IMR-90 (cell line): ENCODE data around the gene IYD. TPM values are rescaled to one million over a fixed set of nuclear protein-coding genes. Genes with fewer than 3 reads are reported as not detected.

ENCODE experiments used
- ATAC-seq: fragments of 200-7000 bp; cut with Tn5 transposase; 2 replicates; pipeline ENCODE4 v1.9.1; 2020; ENCODE audit warnings: low read depth, mild to moderate bottlenecking, moderate library complexity
- BruUV-seq: library from RNA; stranded (reverse); fragments of 400-500 nt; replicated peaks from 2 replicates; lab custom pipeline; 2021; lab: Mats Ljungman, UMichigan
- CTCF ChIA-PET: fragments of 300-600 bp; formaldehyde crosslinking; extraction: SDS; loops from one replicate; lab custom pipeline; 2021; ENCODE audit warnings: antibody characterized with exemption; lab: Yijun Ruan, JAX
- POLR2A ChIA-PET: fragments of 300-600 bp; sonication (Branson Sonifier 250); formaldehyde crosslinking; loops from one replicate; lab custom pipeline; 2022; ENCODE audit warnings: antibody characterized with exemption; ENCODE audit not compliant: unreplicated experiment; lab: Charles Lee
- DNase-seq: peaks from one replicate; pipeline ENCODE4 v3.0.0; 2013
- H2AFZ ChIP-seq: replicated peaks from 2 replicates; pipeline ENCODE3; 2013; ENCODE audit warnings: low read length, mild to moderate bottlenecking; ENCODE audit not compliant: poor library complexity
- H2AK5ac ChIP-seq: 2 replicates; pipeline ENCODE4 v1.6.1; 2013; ENCODE audit warnings: low read depth, low read length, inconsistent platforms
- H2AK9ac ChIP-seq: replicated peaks from 2 replicates; pipeline ENCODE3; 2013; ENCODE audit warnings: mild to moderate bottlenecking, low read depth, low read length, moderate library complexity; ENCODE audit not compliant: poor library complexity
- H2BK120ac ChIP-seq: 2 replicates; pipeline ENCODE4 v1.6.1; 2013; ENCODE audit warnings: low read depth, low read length, inconsistent platforms
- H2BK15ac ChIP-seq: 3 replicates; pipeline ENCODE4 v1.6.1; 2013; ENCODE audit warnings: low read depth, low read length, inconsistent platforms
- H2BK20ac ChIP-seq: 2 replicates; pipeline ENCODE4 v1.6.1; 2013; ENCODE audit warnings: low read depth, mild to moderate bottlenecking, inconsistent platforms, low read length, moderate library complexity
- H2BK5ac ChIP-seq: 2 replicates; pipeline ENCODE4 v1.6.1; 2013; ENCODE audit warnings: mild to moderate bottlenecking, low read depth, low read length, inconsistent platforms; ENCODE audit not compliant: poor library complexity, severe bottlenecking
- H3K14ac ChIP-seq: replicated peaks from 2 replicates; pipeline ENCODE4 v1.6.1; 2013; ENCODE audit warnings: low read depth, low read length, inconsistent platforms
- H3K18ac ChIP-seq: 2 replicates; pipeline ENCODE4 v1.6.1; 2013; ENCODE audit warnings: low read depth, low read length, control low read depth
- H3K23ac ChIP-seq: 2 replicates; pipeline ENCODE4 v1.6.1; 2013; ENCODE audit warnings: low read depth, low read length, inconsistent platforms
- H3K27ac ChIP-seq: 2 replicates; pipeline ENCODE4 v1.5.1; 2013; ENCODE audit warnings: mild to moderate bottlenecking, control low read depth, low read length; ENCODE audit not compliant: insufficient read depth
- H3K27me3 ChIP-seq: 2 replicates; pipeline ENCODE4 v1.6.1; 2013; ENCODE audit warnings: low read length; ENCODE audit not compliant: control insufficient read depth, insufficient read depth
- H3K36me3 ChIP-seq: 2 replicates; pipeline ENCODE4 v1.6.1; 2013; ENCODE audit warnings: low read length, mixed read lengths; ENCODE audit not compliant: control insufficient read depth, insufficient read depth
- H3K4ac ChIP-seq: 2 replicates; pipeline ENCODE4 v1.6.1; 2013; ENCODE audit warnings: low read depth, low read length, inconsistent platforms
- H3K4me1 ChIP-seq: 2 replicates; pipeline ENCODE4 v1.6.1; 2013; ENCODE audit warnings: low read length, mixed read lengths; ENCODE audit not compliant: control insufficient read depth, insufficient read depth
- H3K4me2 ChIP-seq: 2 replicates; pipeline ENCODE4 v1.6.1; 2013; ENCODE audit warnings: low read depth, mild to moderate bottlenecking, control low read depth, low read length, moderate library complexity
- H3K4me3 ChIP-seq: 2 replicates; pipeline ENCODE4 v1.5.1; 2013; ENCODE audit warnings: low read depth, mild to moderate bottlenecking, control low read depth, low read length, moderate library complexity; ENCODE audit not compliant: insufficient read depth
- H3K56ac ChIP-seq: 2 replicates; pipeline ENCODE4 v1.6.1; 2013; ENCODE audit warnings: low read length, inconsistent platforms; ENCODE audit not compliant: insufficient read depth; ENCODE audit errors: extremely low read depth
- H3K79me1 ChIP-seq, 2 experiments: 2 replicates each; pipeline ENCODE4 v1.6.1; 2013; ENCODE audit warnings: low read length in 2 of 2, inconsistent platforms in 1 of 2, low read depth in 1 of 2
- H3K9ac ChIP-seq: 2 replicates; pipeline ENCODE4 v1.6.1; 2013; ENCODE audit warnings: low read depth, low read length, control low read depth
- H3K9me1 ChIP-seq: 2 replicates; pipeline ENCODE4 v1.6.1; 2013; ENCODE audit warnings: low read length, inconsistent platforms; ENCODE audit not compliant: insufficient read depth
- H3K9me3 ChIP-seq: 2 replicates; pipeline ENCODE4 v1.6.1; 2013; ENCODE audit warnings: low read length; ENCODE audit not compliant: control insufficient read depth, insufficient read depth
- H4K20me1 ChIP-seq: 2 replicates; pipeline ENCODE4 v1.6.1; 2013; ENCODE audit warnings: low read length, inconsistent platforms; ENCODE audit not compliant: insufficient read depth
- H4K5ac ChIP-seq: 2 replicates; pipeline ENCODE4 v1.6.1; 2013; ENCODE audit warnings: mild to moderate bottlenecking, low read depth, low read length, control low read depth
- H4K8ac ChIP-seq, 2 experiments: 2 replicates each; pipeline ENCODE4 v1.6.1; 2013; ENCODE audit warnings: low read depth in 2 of 2, low read length in 2 of 2, control low read depth in 1 of 2, inconsistent platforms in 1 of 2
- H4K91ac ChIP-seq: 2 replicates; pipeline ENCODE4 v1.6.1; 2013; ENCODE audit warnings: low read depth, low read length, inconsistent platforms; ENCODE audit not compliant: insufficient read depth
- BHLHE40 ChIP-seq: fragments of 150-350 bp; IDR thresholded peaks from 2 replicates; pipeline ENCODE4 v1.6.1; 2016; ENCODE audit warnings: mild to moderate bottlenecking, low read depth, low read length
- CEBPB ChIP-seq: IDR thresholded peaks from 2 replicates; pipeline ENCODE4 v1.6.1; 2012; ENCODE audit warnings: low read depth, low read length, improper control_type of control experiment
- CHD1 ChIP-seq: IDR thresholded peaks from 2 replicates; pipeline ENCODE4 v1.6.1; 2012; ENCODE audit warnings: low read depth, low read length, improper control_type of control experiment
- FOS ChIP-seq: fragments of 150-350 bp; IDR thresholded peaks from 2 replicates; pipeline ENCODE4 v1.6.1; 2016; ENCODE audit warnings: low read depth, low read length
- MAFK ChIP-seq: IDR thresholded peaks from 2 replicates; pipeline ENCODE4 v1.6.1; 2012; ENCODE audit warnings: low read depth, low read length, improper control_type of control experiment
- MAZ ChIP-seq: IDR thresholded peaks from 2 replicates; pipeline ENCODE4 v1.6.1; 2012; ENCODE audit warnings: low read depth, mild to moderate bottlenecking, low read length, improper control_type of control experiment, moderate library complexity, borderline replicate concordance
- MXI1 ChIP-seq: IDR thresholded peaks from 2 replicates; pipeline ENCODE4 v1.6.1; 2012; ENCODE audit warnings: low read depth, mild to moderate bottlenecking, low read length, moderate library complexity, borderline replicate concordance
- NFE2L2 ChIP-seq: fragments of 150-350 bp; IDR thresholded peaks from 2 replicates; pipeline ENCODE4 v1.6.1; 2016; ENCODE audit warnings: low read depth, mild to moderate bottlenecking, low read length
- POLR2A ChIP-seq: IDR thresholded peaks from 2 replicates; pipeline ENCODE4 v1.6.1; 2012; ENCODE audit warnings: mild to moderate bottlenecking, low read depth, low read length
- RAD21 ChIP-seq: IDR thresholded peaks from 2 replicates; pipeline ENCODE4 v1.6.1; 2012; ENCODE audit warnings: low read length, improper control_type of control experiment
- RCOR1 ChIP-seq: IDR thresholded peaks from 2 replicates; pipeline ENCODE4 v1.6.1; 2012; ENCODE audit warnings: mild to moderate bottlenecking, low read length, improper control_type of control experiment; ENCODE audit not compliant: insufficient replicate concordance
- RFX5 ChIP-seq: IDR thresholded peaks from 2 replicates; pipeline ENCODE4 v1.8.0; 2012; ENCODE audit warnings: low read depth, mild to moderate bottlenecking, low read length, moderate library complexity
- SMC3 ChIP-seq: fragments of 150-350 bp; IDR thresholded peaks from 2 replicates; pipeline ENCODE4 v1.6.1; 2016; ENCODE audit warnings: low read depth, mild to moderate bottlenecking, antibody characterized with exemption, low read length, moderate library complexity
- WGBS, 2 experiments: methylation state at CpG; one replicate each; pipeline versions ENCODE4 v1.1.5 to v1.1.7; 2013; ENCODE audit warnings: missing lambda C conversion rate in 2 of 2; ENCODE audit not compliant: insufficient read length in 1 of 2; ENCODE audit errors: extremely low coverage in 2 of 2; 5-methylcytosine and 5-hydroxymethylcytosine counted together
- dilution Hi-C: fragments of 300-500 bp; cut with HindIII; formaldehyde crosslinking; loops from one replicate; pipeline ENCODE4 v1.14.3; 2018; ENCODE audit warnings: low sequenced_read_pairs; ENCODE audit not compliant: unreplicated experiment
- in situ Hi-C: fragments of 300-500 bp; cut with MboI; formaldehyde crosslinking; loops from 3 replicates; pipeline ENCODE4 v1.14.3; 2019; ENCODE audit warnings: low sequenced_read_pairs, inconsistent platforms, mixed read lengths
- intact Hi-C: fragments of 100-400 bp; cut with micrococcal nuclease; formaldehyde crosslinking; loops from 2 replicates; pipeline ENCODE4 v1.10.0; 2022
- polyA plus RNA-seq, 3 experiments: library from polyadenylated mRNA; depleted of rRNA; stranded (reverse); fragments of >200 nt; gene quantifications; 2 replicates each; pipeline ENCODE4 v1.2.3, GENCODE V29; 2012; ENCODE audit warnings: low replicate concordance in 1 of 3
- total RNA-seq: library from RNA; depleted of rRNA; stranded (reverse); fragments of >200 nt; gene quantifications from 2 replicates; pipeline ENCODE4 v1.2.3, GENCODE V29; 2012
- TF ChIP-seq, protein P1 (sequence below): conservative IDR thresholded peaks from 2 replicates; pipeline ENCODE4 v1.5.1; 2012; ENCODE audit warnings: mild to moderate bottlenecking, low read depth, low read length, improper control_type of control experiment
- TF ChIP-seq, protein P2 (sequence below): fragments of 150-350 bp; IDR thresholded peaks from 2 replicates; pipeline ENCODE4 v1.6.1; 2017; ENCODE audit warnings: mild to moderate bottlenecking, antibody characterized with exemption, low read length, low read depth
- TF ChIP-seq, protein P3 (sequence below): fragments of 150-350 bp; IDR thresholded peaks from 2 replicates; pipeline ENCODE4 v1.6.1; 2016; ENCODE audit warnings: low read depth, mild to moderate bottlenecking, low read length, moderate library complexity, borderline replicate concordance

IYD gene
- total and polyA plus RNA-seq, 2 of the 4 experiments (the other 2 are of a cell fraction): not detected

DNA sequence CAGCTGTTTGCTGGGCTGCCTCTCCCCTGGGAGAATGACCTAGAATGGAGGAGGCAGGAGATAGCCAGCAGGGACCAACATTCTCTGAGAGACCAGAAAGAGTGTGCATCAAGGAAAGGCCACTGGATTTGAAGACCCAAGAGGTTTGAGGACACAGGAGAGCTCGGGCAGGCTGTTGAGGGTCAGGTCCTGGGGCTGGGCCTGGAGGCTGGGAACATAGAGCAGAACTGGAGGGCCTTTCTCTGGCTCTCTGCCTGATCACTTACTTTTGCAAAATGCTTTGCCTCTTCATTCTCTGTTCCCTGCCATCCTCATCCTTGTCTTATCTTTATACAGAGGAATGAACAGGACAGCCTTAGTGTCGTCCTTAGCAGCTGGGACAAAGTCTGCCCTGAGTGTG, 2.5 kb downstream of the IYD start:
- Histone ChIP-seq H3K9me1 (no peaks in the 10 kb centered on the region), H3K4me2 (no peak overlapping the region), H2BK120ac (no peak overlapping the region), H2AFZ (no peak overlapping the region), H3K23ac (no peak overlapping the region), H3K79me1 (no peaks in the 10 kb centered on the region), H3K9me3 (no peaks in the 10 kb centered on the region), H4K91ac (no peak overlapping the region), H3K27me3 (peaks cover 1% of the 10 kb centered on the region; the same call in 1 of the 2 replicates), H4K8ac (no peak overlapping the region), H4K20me1 (no peaks in the 10 kb centered on the region), H3K4ac (no peak overlapping the region), H3K56ac (no peak overlapping the region), H2BK15ac (no peak overlapping the region), H2AK9ac (no peak overlapping the region), H2BK20ac (no peak overlapping the region), H2AK5ac (no peak overlapping the region), H3K27ac (no peak overlapping the region), H3K4me1 (no peaks in the 10 kb centered on the region), H4K5ac (no peak overlapping the region), H3K14ac (no peak overlapping the region), H3K36me3 (no peaks in the 10 kb centered on the region), H2BK5ac (no peak overlapping the region), H3K4me3 (no peak overlapping the region), H3K9ac (no peak overlapping the region), H3K18ac (no peak overlapping the region)
- dilution Hi-C loops (no loop called here), in situ Hi-C loops (no loop called here), intact Hi-C loops (no loop called here)
- DNase-seq (no peak), ATAC-seq (no peak)
- no peak for TF ChIP-seq CEBPB
- TF ChIP-seq RCOR1: no peak
- TF ChIP-seq SMC3: no peak
- no peak for TF ChIP-seq MAZ
- TF ChIP-seq RAD21: no peak
- no peak for TF ChIP-seq RFX5
- no peak for TF ChIP-seq BHLHE40
- no peak for TF ChIP-seq MAFK
- TF ChIP-seq MXI1: no peak
- TF ChIP-seq CHD1: no peak
- TF ChIP-seq NFE2L2: no peak
- TF ChIP-seq, protein P1, sequence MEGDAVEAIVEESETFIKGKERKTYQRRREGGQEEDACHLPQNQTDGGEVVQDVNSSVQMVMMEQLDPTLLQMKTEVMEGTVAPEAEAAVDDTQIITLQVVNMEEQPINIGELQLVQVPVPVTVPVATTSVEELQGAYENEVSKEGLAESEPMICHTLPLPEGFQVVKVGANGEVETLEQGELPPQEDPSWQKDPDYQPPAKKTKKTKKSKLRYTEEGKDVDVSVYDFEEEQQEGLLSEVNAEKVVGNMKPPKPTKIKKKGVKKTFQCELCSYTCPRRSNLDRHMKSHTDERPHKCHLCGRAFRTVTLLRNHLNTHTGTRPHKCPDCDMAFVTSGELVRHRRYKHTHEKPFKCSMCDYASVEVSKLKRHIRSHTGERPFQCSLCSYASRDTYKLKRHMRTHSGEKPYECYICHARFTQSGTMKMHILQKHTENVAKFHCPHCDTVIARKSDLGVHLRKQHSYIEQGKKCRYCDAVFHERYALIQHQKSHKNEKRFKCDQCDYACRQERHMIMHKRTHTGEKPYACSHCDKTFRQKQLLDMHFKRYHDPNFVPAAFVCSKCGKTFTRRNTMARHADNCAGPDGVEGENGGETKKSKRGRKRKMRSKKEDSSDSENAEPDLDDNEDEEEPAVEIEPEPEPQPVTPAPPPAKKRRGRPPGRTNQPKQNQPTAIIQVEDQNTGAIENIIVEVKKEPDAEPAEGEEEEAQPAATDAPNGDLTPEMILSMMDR: no peak
- TF ChIP-seq, protein P2, sequence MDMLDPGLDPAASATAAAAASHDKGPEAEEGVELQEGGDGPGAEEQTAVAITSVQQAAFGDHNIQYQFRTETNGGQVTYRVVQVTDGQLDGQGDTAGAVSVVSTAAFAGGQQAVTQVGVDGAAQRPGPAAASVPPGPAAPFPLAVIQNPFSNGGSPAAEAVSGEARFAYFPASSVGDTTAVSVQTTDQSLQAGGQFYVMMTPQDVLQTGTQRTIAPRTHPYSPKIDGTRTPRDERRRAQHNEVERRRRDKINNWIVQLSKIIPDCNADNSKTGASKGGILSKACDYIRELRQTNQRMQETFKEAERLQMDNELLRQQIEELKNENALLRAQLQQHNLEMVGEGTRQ: no peak
- no peak for TF ChIP-seq POLR2A
- TF ChIP-seq FOS: no peak
- TF ChIP-seq, protein P3, sequence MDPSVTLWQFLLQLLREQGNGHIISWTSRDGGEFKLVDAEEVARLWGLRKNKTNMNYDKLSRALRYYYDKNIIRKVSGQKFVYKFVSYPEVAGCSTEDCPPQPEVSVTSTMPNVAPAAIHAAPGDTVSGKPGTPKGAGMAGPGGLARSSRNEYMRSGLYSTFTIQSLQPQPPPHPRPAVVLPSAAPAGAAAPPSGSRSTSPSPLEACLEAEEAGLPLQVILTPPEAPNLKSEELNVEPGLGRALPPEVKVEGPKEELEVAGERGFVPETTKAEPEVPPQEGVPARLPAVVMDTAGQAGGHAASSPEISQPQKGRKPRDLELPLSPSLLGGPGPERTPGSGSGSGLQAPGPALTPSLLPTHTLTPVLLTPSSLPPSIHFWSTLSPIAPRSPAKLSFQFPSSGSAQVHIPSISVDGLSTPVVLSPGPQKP: no peak
- 10% methylated on average over 1 of the region's 2 CpGs; no CpG with 5 or more reads in 1 of the 2 experiments for WGBS, 2 experiments
- CTCF ChIA-PET: no interaction called here
- POLR2A ChIA-PET: no interaction called here
- BruUV-seq: no TSS peak
